Mucosa of descending colon (tissue), 3 donors: ENCODE data around the gene NPAS3. TPM values are rescaled to one million over a fixed set of nuclear protein-coding genes. Genes with fewer than 3 reads are reported as not detected.

Experiments
- ATAC-seq: fragments of 200-7000 bp; cut with Tn5 transposase; one replicate; pipeline ENCODE4 v1.9.1; 2020; ENCODE audit warnings: mild to moderate bottlenecking, moderate library complexity
- DNase-seq, 3 donors: peaks; one replicate each; pipeline ENCODE4 v3.0.0-alpha.2; 2020
- H3K36me3 ChIP-seq: fragments of 200-600 bp; one replicate; pipeline ENCODE4 v1.8.0; 2021; ENCODE audit warnings: low read depth, mild to moderate bottlenecking
- H3K4me1 ChIP-seq: fragments of 200-600 bp; one replicate; pipeline ENCODE4 v1.8.0; 2021; ENCODE audit warnings: low read depth, mild to moderate bottlenecking
- H3K4me3 ChIP-seq: fragments of 200-600 bp; one replicate; pipeline ENCODE4 v1.8.0; 2021; ENCODE audit warnings: mild to moderate bottlenecking
- H3K9me3 ChIP-seq: fragments of 200-600 bp; one replicate; pipeline ENCODE4 v1.8.0; 2021; ENCODE audit warnings: mild to moderate bottlenecking
- CTCF ChIP-seq: fragments of 200-600 bp; IDR thresholded peaks from one replicate; pipeline ENCODE4 v1.8.0; 2022; ENCODE audit warnings: antibody characterized with exemption, mild to moderate bottlenecking
- intact Hi-C, 2 donors: fragments of 100-400 bp; cut with DNase I in 1 of 2; cut with micrococcal nuclease in 1 of 2; formaldehyde crosslinking; loops; one replicate each; pipeline versions ENCODE4 v1.11.0 to v1.11.1; 2022; cut with DNase I, micrococcal nuclease
- total RNA-seq, 3 donors: library from RNA; stranded (reverse); fragmentation: NEBNext Ultra II Directional in 2 of 3; extraction: Animal tissue kit (Norgen Biotek cat#: 25700) in 2 of 3; gene quantifications; one replicate each; pipeline versions ENCODE4 v1.2.1 to v1.2.4, GENCODE V29; 2021 to 2023
- donor health status: DM: no; HTN: no; CAD: no; lungs with moderate emphysema.
- donor health status: DM: no; HTN: no; CAD: no.
- donor health status: DM: no; HTN: yes; CAD: no.

Gene NPAS3
- total RNA-seq, 3 donors from 2014 or later = 0.65 to 9.7 (median 2.0) TPM

- DNase-seq (no peak), ATAC-seq (no peak)
- TF ChIP-seq CTCF = no peak
- no peaks in the 10 kb centered on the region for H3K9me3 ChIP-seq
- no peak overlapping the region for H3K4me3 ChIP-seq
- intact Hi-C loops = no loop called here
- H3K4me1 ChIP-seq = no peaks in the 10 kb centered on the region
- H3K36me3 ChIP-seq = no peaks in the 10 kb centered on the region
These were observed 671.4 kb downstream of the NPAS3 start for GRCh38 chr14:33610121-33610520.

- no peaks in the 10 kb centered on the region for H3K4me1 ChIP-seq
- DNase-seq = no peak
- no peaks in the 10 kb centered on the region for H3K9me3 ChIP-seq
- no peak for ATAC-seq
- H3K36me3 ChIP-seq = no peaks in the 10 kb centered on the region
- H3K4me3 ChIP-seq = no peak overlapping the region
- intact Hi-C loops = no loop called here
- no peak for TF ChIP-seq CTCF
These were observed 672.9 kb downstream of the NPAS3 start for GRCh38 chr14:33611405-33612196.

GRCh38 chr14:33612197-33612505 lies 673.5 kb downstream of the NPAS3 start:
- DNase-seq = no peak

GRCh38 chr14:33617154-33617553 lies 678.5 kb downstream of the NPAS3 start:
- H3K9me3 ChIP-seq = no peaks in the 10 kb centered on the region
- no peaks in the 10 kb centered on the region for H3K36me3 ChIP-seq
- no peaks in the 10 kb centered on the region for H3K4me1 ChIP-seq
- intact Hi-C loops = no loop called here
- no peak overlapping the region for H3K4me3 ChIP-seq
- DNase-seq (no peak), ATAC-seq (no peak)
- no peak for TF ChIP-seq CTCF

More at GRCh38 chr14:33612197-33612505, 673.5 kb downstream of the NPAS3 start:
- no peaks in the 10 kb centered on the region for H3K9me3 ChIP-seq
- no peaks in the 10 kb centered on the region for H3K4me1 ChIP-seq
- no peak overlapping the region for H3K4me3 ChIP-seq
- no peak for ATAC-seq
- intact Hi-C loops = no loop called here
- H3K36me3 ChIP-seq = no peaks in the 10 kb centered on the region
- TF ChIP-seq CTCF = no peak

- no peak for DNase-seq
- no peaks in the 10 kb centered on the region for H3K9me3 ChIP-seq
- intact Hi-C loops = no loop called here
- TF ChIP-seq CTCF = no peak
- no peaks in the 10 kb centered on the region for H3K4me1 ChIP-seq
- no peak for ATAC-seq
- H3K36me3 ChIP-seq = no peaks in the 10 kb centered on the region
- H3K4me3 ChIP-seq = no peak overlapping the region
These were observed 679.9 kb downstream of the NPAS3 start for GRCh38 chr14:33618361-33619105.
